ENCODE results near the gene AHI1. TPM values are rescaled to one million over a fixed set of nuclear protein-coding genes. Genes with fewer than 3 reads are reported as not detected.

AHI1 gene
- total RNA-seq, 1 donor from 2014 or later = 201 TPM

DNA sequence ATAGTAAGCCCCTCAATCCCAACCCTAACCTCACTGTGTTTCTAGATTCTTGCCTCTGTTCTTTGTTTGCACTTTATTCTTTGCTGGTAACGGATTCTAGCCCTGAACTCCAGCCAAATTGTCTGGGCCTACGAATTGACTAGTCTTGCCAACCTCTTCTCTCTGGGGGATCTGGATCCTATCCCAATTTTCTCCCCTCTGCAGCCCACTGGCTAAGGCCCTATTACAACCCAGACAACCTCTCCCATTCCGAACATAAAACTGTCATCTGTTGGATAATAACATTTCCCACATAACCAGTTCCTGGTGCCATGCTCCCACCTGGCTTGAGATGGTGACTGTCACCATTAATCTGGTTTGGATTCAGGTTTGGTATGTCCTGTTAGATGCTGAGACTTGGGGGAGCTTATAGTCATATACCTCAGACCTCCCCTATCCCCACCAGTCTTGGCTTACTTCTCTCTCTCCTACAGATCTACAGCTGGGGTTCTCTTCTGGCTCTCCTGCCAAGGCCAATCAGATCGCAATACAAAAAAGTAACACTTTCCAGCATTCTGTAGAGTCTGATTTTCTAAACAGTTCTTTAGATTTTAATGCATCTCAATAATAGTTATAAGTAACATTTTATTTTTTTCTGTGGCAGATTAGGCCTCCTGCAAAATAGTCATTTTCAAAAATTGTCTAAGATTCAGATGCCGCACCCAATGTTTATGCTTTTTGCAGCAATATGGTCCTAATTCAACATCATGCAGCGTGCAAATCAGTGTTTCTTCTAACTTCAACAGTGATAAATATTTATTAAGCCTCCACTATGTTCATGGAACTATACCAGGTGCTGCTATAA is 29.8 kb upstream of the AHI1 start:
- no peak for DNase-seq (ENCODE audit: low spot score)
- H3K9me3 Mint-ChIP-seq = peaks cover 6% of the 10 kb centered on the region
- H3K4me3 Mint-ChIP-seq (ENCODE audit: low read depth) = no peak overlapping the region
- peaks cover 11% of the 10 kb centered on the region for H3K4me1 Mint-ChIP-seq (ENCODE audit: low read depth)
- no peaks in the 10 kb centered on the region for H3K27me3 Mint-ChIP-seq (ENCODE audit: low read depth)
- intact Hi-C loops (cut with micrococcal nuclease) = no loop called here
- H3K36me3 Mint-ChIP-seq (ENCODE audit: low read depth) = peaks cover 5% of the 10 kb centered on the region
- H3K27ac Mint-ChIP-seq = no peak overlapping the region

- Mint-ChIP-seq H3K4me3 (ENCODE audit: low read depth) (no peak overlapping the region), H3K27me3 (ENCODE audit: low read depth) (no peaks in the 10 kb centered on the region), H3K4me1 (ENCODE audit: low read depth) (peaks cover 13% of the 10 kb centered on the region), H3K9me3 (peaks cover 15% of the 10 kb centered on the region), H3K27ac (peak overlapping the region; percentile 38), H3K36me3 (ENCODE audit: low read depth) (peaks cover 10% of the 10 kb centered on the region)
- intact Hi-C loops (cut with micrococcal nuclease) = no loop called here
- no peak for DNase-seq (ENCODE audit: low spot score)
These were observed 28.1 kb upstream of the AHI1 start for GRCh38 chr6:135525594-135525993.

DNA sequence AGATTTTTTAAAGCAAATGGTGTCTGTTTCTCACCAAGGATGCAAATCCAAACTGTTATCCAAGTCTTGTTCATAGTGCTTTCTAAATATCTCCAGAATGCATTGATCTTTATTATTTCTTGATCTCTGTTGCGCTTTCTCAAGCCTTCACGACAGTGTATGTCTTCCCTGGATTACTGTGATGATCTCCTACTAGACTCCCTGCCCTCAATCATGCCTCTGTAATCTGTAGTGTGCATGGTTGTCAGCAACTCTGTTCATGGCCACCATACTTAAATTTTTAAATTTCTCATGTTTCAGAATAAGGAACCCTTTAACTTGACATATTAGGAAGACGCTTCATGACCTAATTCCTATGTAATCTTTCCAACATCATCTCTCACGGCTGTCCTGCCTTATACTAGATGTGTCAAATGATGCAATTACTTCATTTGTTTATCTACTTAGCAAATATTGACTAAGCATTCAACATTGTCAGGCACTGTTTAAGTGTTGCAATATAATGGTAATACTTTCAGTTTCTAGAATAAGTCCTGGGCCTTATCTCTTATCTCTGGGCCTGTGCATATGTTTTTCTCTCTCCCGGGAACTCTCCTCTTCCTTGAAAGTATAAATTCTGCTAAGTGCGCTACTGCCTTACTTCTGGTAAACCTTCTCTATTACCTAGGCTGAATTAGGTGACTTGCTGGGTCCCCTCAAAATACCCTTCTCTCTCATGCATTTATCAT is 25.6 kb upstream of the AHI1 start:
- Mint-ChIP-seq H3K27ac (peak overlapping the region; percentile 39), H3K36me3 (ENCODE audit: low read depth) (peaks cover 19% of the 10 kb centered on the region), H3K9me3 (peaks cover 27% of the 10 kb centered on the region), H3K27me3 (ENCODE audit: low read depth) (no peaks in the 10 kb centered on the region), H3K4me1 (ENCODE audit: low read depth) (peaks cover 26% of the 10 kb centered on the region), H3K4me3 (ENCODE audit: low read depth) (no peak overlapping the region)
- intact Hi-C loops (cut with micrococcal nuclease) = no loop called here
- DNase-seq (ENCODE audit: low spot score) = no peak

GRCh38 chr6:135521431-135521830 is 23.9 kb upstream of the AHI1 start:
- H3K27me3 Mint-ChIP-seq (ENCODE audit: low read depth) = no peaks in the 10 kb centered on the region
- no peak overlapping the region for H3K4me3 Mint-ChIP-seq (ENCODE audit: low read depth)
- H3K36me3 Mint-ChIP-seq (ENCODE audit: low read depth) = peaks cover 29% of the 10 kb centered on the region
- peaks cover 44% of the 10 kb centered on the region for H3K9me3 Mint-ChIP-seq
- intact Hi-C loops (cut with micrococcal nuclease) = loop anchor here (2.0 kb wide), 1 partner anchor 15 kb away; no protein-coding TSS in a partner anchor
- peaks cover 29% of the 10 kb centered on the region for H3K4me1 Mint-ChIP-seq (ENCODE audit: low read depth)
- DNase-seq (ENCODE audit: low spot score) = no peak
- H3K27ac Mint-ChIP-seq = no peak overlapping the region

DNA sequence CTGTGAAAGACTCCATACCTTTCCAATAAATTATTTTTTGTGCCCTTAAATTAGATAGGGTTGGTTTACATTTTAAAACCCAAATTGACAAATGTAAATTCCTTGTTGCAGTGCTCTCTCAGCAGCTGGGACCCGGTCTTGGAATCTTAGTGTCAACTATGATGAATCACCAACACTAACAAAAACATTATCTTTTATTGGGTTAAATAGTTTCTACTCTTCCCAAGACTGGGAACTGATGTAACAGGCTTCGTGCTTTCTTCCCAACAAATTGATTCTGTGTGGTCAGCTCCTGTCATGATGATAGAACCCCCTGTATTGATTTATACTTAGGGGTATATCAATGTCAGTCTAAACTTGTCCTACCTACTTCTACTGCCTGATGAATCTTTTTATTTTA is 23.2 kb upstream of the AHI1 start:
- Mint-ChIP-seq H3K36me3 (ENCODE audit: low read depth) (peaks cover 29% of the 10 kb centered on the region), H3K27me3 (ENCODE audit: low read depth) (no peaks in the 10 kb centered on the region), H3K27ac (no peak overlapping the region), H3K4me3 (ENCODE audit: low read depth) (no peak overlapping the region), H3K4me1 (ENCODE audit: low read depth) (peaks cover 29% of the 10 kb centered on the region), H3K9me3 (peaks cover 45% of the 10 kb centered on the region)
- intact Hi-C loops (cut with micrococcal nuclease) = loop anchor here (2.0 kb wide), 1 partner anchor 14 kb away; no protein-coding TSS in a partner anchor
- no peak for DNase-seq (ENCODE audit: low spot score)

DNA sequence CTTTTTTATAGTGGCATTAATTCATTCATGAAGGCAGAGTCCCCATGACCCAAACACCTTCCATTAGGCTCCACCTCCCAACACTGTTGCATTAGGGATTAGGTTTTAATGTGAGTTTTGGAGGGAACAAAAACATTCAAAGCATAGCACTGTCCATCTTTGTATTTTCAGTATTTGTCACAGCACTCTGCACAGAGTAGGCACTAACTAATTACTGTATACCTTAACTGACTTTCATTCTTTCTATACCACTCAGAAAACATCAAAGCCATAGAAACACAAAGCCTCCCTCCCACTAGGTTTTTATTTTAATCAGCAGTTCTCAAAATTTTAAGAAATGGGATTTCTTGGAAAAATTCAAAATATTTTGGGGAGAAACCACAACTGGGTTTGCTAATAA is 21.8 kb upstream of the AHI1 start:
- Mint-ChIP-seq H3K36me3 (ENCODE audit: low read depth) (peaks cover 29% of the 10 kb centered on the region), H3K4me1 (ENCODE audit: low read depth) (peaks cover 26% of the 10 kb centered on the region), H3K4me3 (ENCODE audit: low read depth) (no peak overlapping the region), H3K9me3 (peaks cover 45% of the 10 kb centered on the region), H3K27me3 (ENCODE audit: low read depth) (no peaks in the 10 kb centered on the region), H3K27ac (no peak overlapping the region)
- intact Hi-C loops (cut with micrococcal nuclease) = no loop called here
- DNase-seq (ENCODE audit: low spot score) = no peak

DNA sequence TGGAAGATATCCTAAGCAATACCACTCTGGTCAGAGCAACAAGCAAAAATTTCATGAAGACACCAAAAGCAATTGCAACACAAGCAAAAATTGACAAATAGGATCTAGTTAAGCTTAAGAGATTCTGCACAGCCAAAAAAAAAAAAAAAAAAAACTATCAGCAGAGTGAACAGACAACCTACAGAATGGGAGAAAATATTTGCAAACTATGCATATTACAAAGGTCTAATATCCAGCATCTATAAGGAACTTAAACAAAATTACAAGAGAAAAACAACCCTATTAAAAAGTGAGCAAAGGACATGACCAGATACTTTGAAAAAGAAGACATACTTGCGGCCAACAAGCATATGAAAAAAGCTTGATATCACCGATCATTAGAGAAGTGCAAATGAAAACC is 20.0 kb upstream of the AHI1 start:
- Mint-ChIP-seq H3K36me3 (ENCODE audit: low read depth) (peaks cover 32% of the 10 kb centered on the region), H3K27ac (no peak overlapping the region)
- DNase-seq (ENCODE audit: low spot score) = no peak

DNA sequence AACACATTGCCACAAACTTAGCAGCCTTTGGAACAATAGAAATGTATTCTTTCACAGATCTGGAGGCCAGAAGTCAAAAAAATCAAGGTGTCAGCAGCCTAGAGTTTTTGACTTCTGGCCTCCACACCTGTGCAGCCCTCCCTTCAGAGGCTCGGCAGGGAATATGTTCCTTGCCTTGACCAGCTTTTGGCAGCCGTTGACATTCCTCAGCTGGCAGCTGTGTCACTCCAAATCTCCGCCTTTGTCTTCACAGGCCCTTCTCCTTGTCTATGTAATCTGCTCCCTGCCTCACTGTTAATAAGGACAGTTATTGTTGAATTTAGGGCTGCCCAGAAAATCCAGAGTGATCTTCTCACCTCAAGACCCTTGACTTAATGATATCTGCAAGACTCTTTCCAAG is 17.2 kb upstream of the AHI1 start:
- Mint-ChIP-seq H3K4me3 (ENCODE audit: low read depth) (no peak overlapping the region), H3K27me3 (ENCODE audit: low read depth) (no peaks in the 10 kb centered on the region), H3K36me3 (ENCODE audit: low read depth) (peaks cover 33% of the 10 kb centered on the region), H3K4me1 (ENCODE audit: low read depth) (peaks cover 20% of the 10 kb centered on the region), H3K27ac (no peak overlapping the region), H3K9me3 (peaks cover 31% of the 10 kb centered on the region)
- no peak for DNase-seq (ENCODE audit: low spot score)
- intact Hi-C loops (cut with micrococcal nuclease) = no loop called here

More for the DNA sequence above, 20.0 kb upstream of the AHI1 start:
- Mint-ChIP-seq H3K27me3 (ENCODE audit: low read depth) (no peaks in the 10 kb centered on the region), H3K4me3 (ENCODE audit: low read depth) (no peak overlapping the region), H3K4me1 (ENCODE audit: low read depth) (peaks cover 23% of the 10 kb centered on the region), H3K9me3 (peaks cover 46% of the 10 kb centered on the region)
- intact Hi-C loops (cut with micrococcal nuclease) = no loop called here

- H3K9me3 Mint-ChIP-seq = no peaks in the 10 kb centered on the region
- H3K4me3 Mint-ChIP-seq (ENCODE audit: low read depth) = no peak overlapping the region
- H3K27me3 Mint-ChIP-seq (ENCODE audit: low read depth) = no peaks in the 10 kb centered on the region
- intact Hi-C loops (cut with micrococcal nuclease) = loop anchor here (1.0 to 5.0 kb wide), 8 partner anchors 14 to 811 kb away; no protein-coding TSS in a partner anchor
- DNase-seq (ENCODE audit: low spot score) = no peak
- peaks cover 8% of the 10 kb centered on the region for H3K36me3 Mint-ChIP-seq (ENCODE audit: low read depth)
- peaks cover 34% of the 10 kb centered on the region for H3K4me1 Mint-ChIP-seq (ENCODE audit: low read depth)
- H3K27ac Mint-ChIP-seq = peak overlapping the region; percentile 89
These were observed 8.9 kb upstream of the AHI1 start for GRCh38 chr6:135506270-135506997.

DNA sequence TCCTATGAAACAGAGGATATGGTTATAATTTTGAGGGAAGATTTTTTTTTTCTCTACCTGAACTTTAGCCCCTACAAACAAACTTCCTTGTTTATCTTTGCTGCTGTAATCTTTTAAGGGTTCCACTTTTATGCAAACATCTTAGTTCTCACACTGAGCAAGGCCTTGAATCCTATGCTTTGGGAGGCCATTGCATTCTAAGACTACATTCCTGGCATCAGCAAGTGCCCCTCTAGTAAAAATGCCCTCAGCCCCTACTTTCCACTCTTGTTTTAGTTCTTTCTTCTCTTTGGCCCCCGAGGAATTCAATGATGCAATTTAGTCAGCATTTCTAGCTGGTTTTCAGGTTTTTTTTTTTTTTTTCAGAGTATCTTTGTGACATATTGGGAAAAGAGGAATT is 8.1 kb upstream of the AHI1 start:
- Mint-ChIP-seq H3K4me1 (ENCODE audit: low read depth) (peaks cover 34% of the 10 kb centered on the region), H3K4me3 (ENCODE audit: low read depth) (no peak overlapping the region), H3K27ac (peak overlapping the region; percentile 89), H3K9me3 (no peaks in the 10 kb centered on the region), H3K27me3 (ENCODE audit: low read depth) (no peaks in the 10 kb centered on the region), H3K36me3 (ENCODE audit: low read depth) (peaks cover 7% of the 10 kb centered on the region)
- intact Hi-C loops (cut with micrococcal nuclease) = loop anchor here (1.0 to 5.0 kb wide), 8 partner anchors 15 to 812 kb away; no protein-coding TSS in a partner anchor
- DNase-seq (ENCODE audit: low spot score) = no peak

GRCh38 chr6:135505222-135505621 is 7.7 kb upstream of the AHI1 start:
- intact Hi-C loops (cut with micrococcal nuclease) = loop anchor here (5.0 kb wide), 2 partner anchors 407 to 812 kb away; no protein-coding TSS in a partner anchor
- H3K9me3 Mint-ChIP-seq = no peaks in the 10 kb centered on the region
- no peak overlapping the region for H3K27ac Mint-ChIP-seq
- no peaks in the 10 kb centered on the region for H3K27me3 Mint-ChIP-seq (ENCODE audit: low read depth)
- peaks cover 5% of the 10 kb centered on the region for H3K36me3 Mint-ChIP-seq (ENCODE audit: low read depth)
- DNase-seq (ENCODE audit: low spot score) = no peak
- no peak overlapping the region for H3K4me3 Mint-ChIP-seq (ENCODE audit: low read depth)
- H3K4me1 Mint-ChIP-seq (ENCODE audit: low read depth) = peaks cover 37% of the 10 kb centered on the region

DNA sequence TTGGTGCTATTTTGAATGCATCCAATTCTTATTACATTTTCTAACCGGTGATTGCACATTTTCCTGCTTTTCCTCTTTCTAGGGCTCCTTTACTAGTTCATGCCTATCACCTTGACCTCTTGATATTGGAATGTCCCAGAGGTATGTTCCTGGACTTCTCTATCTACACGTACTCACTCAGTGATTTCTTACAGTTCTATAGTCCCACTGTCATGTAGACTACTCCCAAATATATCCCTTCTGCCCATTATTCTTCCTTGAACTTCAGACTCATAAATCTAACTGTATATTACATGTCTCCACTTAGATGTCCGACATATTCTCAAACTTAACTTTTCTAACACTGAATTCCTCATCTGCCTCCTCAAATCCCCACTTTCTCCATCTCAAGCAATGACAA is 7.2 kb upstream of the AHI1 start:
- no peak overlapping the region for H3K27ac Mint-ChIP-seq
- no peaks in the 10 kb centered on the region for H3K27me3 Mint-ChIP-seq (ENCODE audit: low read depth)
- intact Hi-C loops (cut with micrococcal nuclease) = loop anchor here (5.0 kb wide), 2 partner anchors 408 to 813 kb away; no protein-coding TSS in a partner anchor
- DNase-seq (ENCODE audit: low spot score) = no peak
- no peak overlapping the region for H3K4me3 Mint-ChIP-seq (ENCODE audit: low read depth)
- H3K9me3 Mint-ChIP-seq = no peaks in the 10 kb centered on the region
- peaks cover 37% of the 10 kb centered on the region for H3K4me1 Mint-ChIP-seq (ENCODE audit: low read depth)
- peaks cover 5% of the 10 kb centered on the region for H3K36me3 Mint-ChIP-seq (ENCODE audit: low read depth)
